Lung (tissue), 13 donors: ENCODE measurements around the gene LSP1. TPM values are rescaled to one million over a fixed set of nuclear protein-coding genes. Genes with fewer than 3 reads are reported as not detected.
"Not testable (repeated sequence)": the region's sequence is repeated elsewhere in the genome, so short reads cannot be mapped to it uniquely, and the experiment has no call there.

Experiments
- ATAC-seq: fragments of 200-7000 bp; cut with Tn5 transposase; one replicate; pipeline ENCODE4 v1.9.1; 2020; ENCODE audit warnings: moderate number of reproducible peaks; ENCODE audit not compliant: insufficient read depth, low FRiP score
- DNase-seq, 3 donors: peaks; one replicate each; pipeline ENCODE4 v3.0.0-alpha.2; 2013 to 2017
- H3K27ac ChIP-seq, 2 donors: one replicate each; pipeline ENCODE4 v1.5.1; 2013; ENCODE audit warnings: mild to moderate bottlenecking in 2 of 2, moderate library complexity in 2 of 2, control low read depth in 1 of 2, inconsistent platforms in 1 of 2, low read depth in 1 of 2, low read length in 1 of 2
- H3K27me3 ChIP-seq, 3 donors: one replicate each; pipeline ENCODE4 v1.5.1; 2013; ENCODE audit warnings: low read length in 2 of 3; ENCODE audit not compliant: control insufficient read depth in 3 of 3, insufficient read depth in 3 of 3
- H3K36me3 ChIP-seq, 4 donors: one replicate each; pipeline ENCODE4 v1.5.1; 2013; ENCODE audit warnings: low read length in 4 of 4, mild to moderate bottlenecking in 1 of 4, moderate library complexity in 1 of 4; ENCODE audit not compliant: control insufficient read depth in 4 of 4, insufficient read depth in 4 of 4
- H3K4me1 ChIP-seq, 5 donors: one replicate each; pipeline ENCODE4 v1.5.1; 2013; ENCODE audit warnings: low read length in 5 of 5, mild to moderate bottlenecking in 2 of 5, moderate library complexity in 1 of 5; ENCODE audit not compliant: control insufficient read depth in 5 of 5, insufficient read depth in 5 of 5
- H3K4me3 ChIP-seq: one replicate; pipeline ENCODE4 v1.5.1; 2013; ENCODE audit warnings: mild to moderate bottlenecking, control low read depth, moderate library complexity
- H3K9ac ChIP-seq, 2 donors: one replicate each; pipeline ENCODE4 v1.5.1; 2013; ENCODE audit warnings: low read length in 2 of 2, control low read depth in 1 of 2; ENCODE audit not compliant: insufficient read depth in 1 of 2
- H3K9me3 ChIP-seq, 4 donors: one replicate each; pipeline ENCODE4 v1.5.1; 2013; ENCODE audit warnings: low read length in 3 of 4, mild to moderate bottlenecking in 1 of 4, moderate library complexity in 1 of 4; ENCODE audit not compliant: control insufficient read depth in 4 of 4, insufficient read depth in 3 of 4
- CTCF ChIP-seq: IDR thresholded peaks from 2 replicates; pipeline ENCODE4 v1.5.1; 2012; ENCODE audit warnings: mild to moderate bottlenecking; ENCODE audit errors: control extremely low read depth, extremely low read depth
- WGBS, 2 donors: extraction: QIAGEN DNeasy Blood & Tissue Kit; methylation state at CpG; one replicate each; pipeline ENCODE4 v1.1.7; 2013; 5-methylcytosine and 5-hydroxymethylcytosine counted together
- polyA plus RNA-seq, 2 donors: library from polyadenylated mRNA; stranded (reverse); fragments of 200-250 nt; gene quantifications; one replicate each; pipeline ENCODE4 v1.2.1, GENCODE V29; 2013
- small RNA-seq: library from RNA; depleted of rRNA; stranded (forward); fragments of <200 nt; gene quantifications from one replicate; pipeline ENCODE3, GENCODE V24; 2014; ENCODE audit warnings: low replicate concordance
- total RNA-seq, 2 donors: library from RNA; depleted of rRNA in 1 of 2; stranded (reverse); fragments of >200 nt in 1 of 2; gene quantifications; one replicate each; pipeline ENCODE4 v1.2.1, GENCODE V29; 2014 to 2021
- donor health status: control.
- donor health status: control.
- donor health status: Bipolar disorder and iron deficiency.
- donor health status: healthy.
- donor health status: DM: yes; HTN: yes; CAD: no.

The LSP1 gene
- total and polyA plus RNA-seq, 4 donors = 44.9 to 121 (median 83.9) TPM

- H3K27me3 ChIP-seq = peaks cover 0 to 3% (median 0%) of the 10 kb centered on the region in 3 donors
- no peak for ATAC-seq
- peaks cover 0 to 9% (median 3%) of the 10 kb centered on the region in 5 donors for H3K4me1 ChIP-seq
- H3K4me3 ChIP-seq = no peak overlapping the region
- no peaks in the 10 kb centered on the region for H3K36me3 ChIP-seq
- H3K9me3 ChIP-seq = no peaks in the 10 kb centered on the region
- no peak overlapping the region for H3K9ac ChIP-seq
- no peak overlapping the region for H3K27ac ChIP-seq
- WGBS, 2 donors = 88 to 90% methylated on average over 27 of the region's 27 CpGs
- no peak for DNase-seq
- no peak for TF ChIP-seq CTCF
Measured at GRCh38 chr11:1938343-1939005, 85.6 kb downstream of the LSP1 start.

DNA sequence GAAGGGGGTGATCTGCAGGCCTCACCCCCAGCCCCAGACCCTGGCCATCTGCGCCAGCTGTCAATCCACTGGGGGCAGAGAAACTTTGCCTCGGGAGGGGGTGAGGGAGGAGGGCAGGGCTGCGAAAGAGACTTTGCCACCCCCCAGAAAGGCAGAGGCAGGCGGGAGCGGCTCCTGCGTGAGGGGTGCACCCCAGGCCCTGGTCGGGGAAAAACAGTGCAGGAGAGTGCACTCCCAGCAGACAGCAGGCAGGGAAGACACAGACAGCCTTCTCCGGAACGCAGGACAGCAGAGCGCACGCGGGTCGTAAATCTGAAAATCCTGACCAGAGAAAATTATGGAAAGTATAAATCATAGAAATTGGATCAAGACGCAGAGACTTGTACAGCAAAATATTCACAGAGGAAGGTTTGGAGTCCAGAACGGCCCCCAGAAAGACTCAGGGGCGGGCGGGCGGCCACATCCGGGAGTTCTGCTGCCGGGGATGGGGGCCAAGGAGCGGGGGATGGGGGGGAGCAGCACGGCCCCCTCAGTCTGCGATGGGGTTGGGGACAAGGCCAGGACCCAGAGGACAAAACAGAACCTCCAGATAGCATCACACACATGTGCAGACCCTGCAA, 86.2 kb downstream of the LSP1 start:
- H3K36me3 ChIP-seq = no peaks in the 10 kb centered on the region
- H3K4me1 ChIP-seq = peaks cover 0 to 9% (median 3%) of the 10 kb centered on the region in 5 donors
- H3K27ac ChIP-seq = no peak overlapping the region
- peak overlapping the region in 1 of 2 donors; percentile 55 for H3K9ac ChIP-seq
- TF ChIP-seq CTCF = no peak
- WGBS, 2 donors = 18 to 28% methylated on average over 23 of the region's 23 CpGs
- no peaks in the 10 kb centered on the region for H3K9me3 ChIP-seq
- ATAC-seq = no peak
- DNase-seq = peak; percentile 60 to 73 (median 62)
- H3K27me3 ChIP-seq = peaks cover 0 to 3% (median 0%) of the 10 kb centered on the region in 3 donors
- H3K4me3 ChIP-seq = no peak overlapping the region

DNA sequence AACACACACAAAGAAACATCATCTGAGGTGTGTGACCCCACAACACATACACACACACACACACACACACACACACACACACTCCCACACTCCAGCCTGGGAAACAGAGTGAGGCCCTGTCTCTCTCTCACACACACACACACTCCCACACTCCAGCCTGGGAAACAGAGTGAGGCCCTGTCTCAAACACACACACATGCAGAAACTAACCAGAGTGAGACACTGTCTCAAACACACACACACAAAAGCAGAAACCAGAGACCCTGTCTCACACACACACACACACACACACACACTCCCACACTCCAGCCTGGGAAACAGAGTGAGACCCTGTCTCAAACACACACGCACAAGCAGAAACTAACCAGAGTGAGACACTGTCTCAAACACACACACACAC, 86.9 kb downstream of the LSP1 start:
- not testable (repeated sequence) for H3K27me3 ChIP-seq, H3K9ac ChIP-seq, H3K27ac ChIP-seq, H3K36me3 ChIP-seq, ATAC-seq, H3K9me3 ChIP-seq, H3K4me3 ChIP-seq, H3K4me1 ChIP-seq
- DNase-seq = peak in 2 of 3 donors; percentile 41 to 47
- 86 to 100% methylated on average over 1 of the region's 1 CpG for WGBS, 2 donors

Small RNA genes within 50 kb of the gene (small RNA-seq; reads per million reads assigned to genes)
- gene AC051649.1 = not detected
- gene MIR4298 = not detected

Other genes starting within 250 kb of the LSP1 start
- gene KRTAP5-3, start 244.6 kb upstream of the LSP1 start, total RNA-seq = not detected
- gene KRTAP5-3, start 244.6 kb upstream of the LSP1 start, polyA plus RNA-seq = not detected
- not detected for gene KRTAP5-4, start 230.9 kb upstream of the LSP1 start, total RNA-seq
- gene KRTAP5-4, start 230.9 kb upstream of the LSP1 start, polyA plus RNA-seq = not detected
- not detected for gene KRTAP5-5, start 223.3 kb upstream of the LSP1 start, total RNA-seq
- not detected for gene KRTAP5-5, start 223.3 kb upstream of the LSP1 start, polyA plus RNA-seq
- gene KRTAP5-6, start 155.9 kb upstream of the LSP1 start, total RNA-seq = not detected
- not detected for gene KRTAP5-6, start 155.9 kb upstream of the LSP1 start, polyA plus RNA-seq
- gene IFITM10, start 102.5 kb upstream of the LSP1 start, total RNA-seq = 10 to 100 TPM in 1 of 2 donors, under 1 TPM in 1; 0.40 to 18.8 TPM
- gene IFITM10, start 102.5 kb upstream of the LSP1 start, polyA plus RNA-seq = 1 to 10 TPM in 1 of 2 donors, under 1 TPM in 1; 0.93 to 4.5 TPM
- gene CTSD, start 89.2 kb upstream of the LSP1 start, total RNA-seq = 1,000 to 10,000 TPM in 1 of 2 donors, 100 to 1,000 TPM in 1; 388 to 2,158 TPM
- gene CTSD, start 89.2 kb upstream of the LSP1 start, polyA plus RNA-seq = 1,000 to 10,000 TPM; 1,739 to 2,177 TPM
- 10 to 100 TPM in 1 of 2 donors, 1 to 10 TPM in 1; 2.7 to 40.6 TPM for gene SYT8, start 18.1 kb upstream of the LSP1 start, total RNA-seq
- 10 to 100 TPM; 15.0 to 18.9 TPM for gene SYT8, start 18.1 kb upstream of the LSP1 start, polyA plus RNA-seq
- 10 to 100 TPM in 1 of 2 donors, 1 to 10 TPM in 1; 3.1 to 14.3 TPM for gene TNNI2, start 14.1 kb upstream of the LSP1 start, total RNA-seq
- gene TNNI2, start 14.1 kb upstream of the LSP1 start, polyA plus RNA-seq = 10 to 100 TPM; 10.1 to 35.8 TPM
- not detected for gene PRR33, start 38.8 kb downstream of the LSP1 start, total RNA-seq
- gene PRR33, start 38.8 kb downstream of the LSP1 start, polyA plus RNA-seq = under 1 TPM; 0.08 to 0.13 TPM
- 1 to 10 TPM; 7.1 to 8.0 TPM for gene TNNT3, start 66.6 kb downstream of the LSP1 start, total RNA-seq
- 1 to 10 TPM; 1.6 to 3.0 TPM for gene TNNT3, start 66.6 kb downstream of the LSP1 start, polyA plus RNA-seq
- gene MRPL23, start 94.2 kb downstream of the LSP1 start, total RNA-seq = 10 to 100 TPM; 34.8 to 64.5 TPM
- 100 to 1,000 TPM; 149 to 250 TPM for gene MRPL23, start 94.2 kb downstream of the LSP1 start, polyA plus RNA-seq
- gene H19, start 144.8 kb downstream of the LSP1 start, total RNA-seq = 1,000 to 10,000 TPM in 1 of 2 donors, 10 to 100 TPM in 1; 49.1 to 1,932 TPM
- gene H19, start 144.8 kb downstream of the LSP1 start, polyA plus RNA-seq = 100 to 1,000 TPM in 1 of 2 donors, 10 to 100 TPM in 1; 56.6 to 305 TPM